AG04449 (cell line): ENCODE measurements around the gene KIF17.

ENCODE experiments used
- CTCF ChIA-PET: fragments of 350-600 bp; formaldehyde crosslinking; extraction: SDS; loops from one replicate; lab custom pipeline; 2021; ENCODE audit warnings: antibody characterized with exemption; lab: Yijun Ruan, JAX
- POLR2A ChIA-PET: fragments of 400-600, 350-600 bp; formaldehyde crosslinking; extraction: SDS; loops from one replicate; lab custom pipeline; 2020; ENCODE audit warnings: antibody characterized with exemption, inconsistent platforms; lab: Yijun Ruan, JAX
- DNase-seq: peaks from one replicate; pipeline ENCODE4 v3.0.0-alpha.2; 2010; ENCODE audit warnings: low read depth, low spot score
- H3K4me3 ChIP-seq: 2 replicates; pipeline ENCODE4 v1.5.1; 2011; ENCODE audit warnings: low read depth, mild to moderate bottlenecking, control low read depth, low read length
- TF ChIP-seq, protein P1 (sequence below): IDR thresholded peaks from one replicate; pipeline ENCODE4 v1.5.1; 2011; ENCODE audit warnings: mild to moderate bottlenecking, moderate library complexity, low read length, control low read depth, inconsistent platforms; ENCODE audit not compliant: insufficient read depth; ENCODE audit errors: missing control alignments

KIF17 gene

GRCh38 chr1:20684050-20684620 lies 33.7 kb downstream of the KIF17 start:
- TF ChIP-seq, protein P1, sequence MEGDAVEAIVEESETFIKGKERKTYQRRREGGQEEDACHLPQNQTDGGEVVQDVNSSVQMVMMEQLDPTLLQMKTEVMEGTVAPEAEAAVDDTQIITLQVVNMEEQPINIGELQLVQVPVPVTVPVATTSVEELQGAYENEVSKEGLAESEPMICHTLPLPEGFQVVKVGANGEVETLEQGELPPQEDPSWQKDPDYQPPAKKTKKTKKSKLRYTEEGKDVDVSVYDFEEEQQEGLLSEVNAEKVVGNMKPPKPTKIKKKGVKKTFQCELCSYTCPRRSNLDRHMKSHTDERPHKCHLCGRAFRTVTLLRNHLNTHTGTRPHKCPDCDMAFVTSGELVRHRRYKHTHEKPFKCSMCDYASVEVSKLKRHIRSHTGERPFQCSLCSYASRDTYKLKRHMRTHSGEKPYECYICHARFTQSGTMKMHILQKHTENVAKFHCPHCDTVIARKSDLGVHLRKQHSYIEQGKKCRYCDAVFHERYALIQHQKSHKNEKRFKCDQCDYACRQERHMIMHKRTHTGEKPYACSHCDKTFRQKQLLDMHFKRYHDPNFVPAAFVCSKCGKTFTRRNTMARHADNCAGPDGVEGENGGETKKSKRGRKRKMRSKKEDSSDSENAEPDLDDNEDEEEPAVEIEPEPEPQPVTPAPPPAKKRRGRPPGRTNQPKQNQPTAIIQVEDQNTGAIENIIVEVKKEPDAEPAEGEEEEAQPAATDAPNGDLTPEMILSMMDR: no peak
- DNase-seq: no peak
- H3K4me3 ChIP-seq: no peak overlapping the region
- CTCF ChIA-PET: interaction anchor here (1.8 to 3.0 kb wide), 2 partner anchors 11 to 13 kb away, joined by 5 to 16 read pairs; no protein-coding TSS in a partner anchor
- POLR2A ChIA-PET: no interaction called here

DNA sequence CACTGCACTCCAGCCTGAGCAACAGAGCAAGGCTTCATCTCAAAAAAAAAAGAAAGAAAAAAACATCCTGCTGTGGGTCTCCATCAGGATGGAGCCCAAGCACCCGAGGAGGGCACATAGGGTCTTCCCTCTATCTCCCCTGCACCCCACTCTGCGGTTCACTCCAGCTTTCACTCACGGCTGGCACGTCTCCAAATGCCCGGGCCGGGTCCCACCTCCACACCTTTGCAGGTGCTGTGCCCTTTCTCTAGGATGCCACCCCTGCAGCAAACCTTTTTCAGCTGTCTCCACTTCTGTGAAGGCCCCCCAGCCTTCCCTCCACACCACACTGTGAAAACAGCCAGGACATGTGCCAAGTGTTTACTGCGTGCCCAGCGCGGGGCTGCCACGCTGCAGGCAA lies 34.2 kb downstream of the KIF17 start:
- ChIA-PET CTCF (interaction anchor here (1.8 to 3.0 kb wide), 2 partner anchors 12 to 13 kb away, joined by 5 to 16 read pairs; no protein-coding TSS in a partner anchor), POLR2A (no interaction called here)
- no peak for DNase-seq
- no peak overlapping the region for H3K4me3 ChIP-seq
- TF ChIP-seq, protein P1: no peak

DNA sequence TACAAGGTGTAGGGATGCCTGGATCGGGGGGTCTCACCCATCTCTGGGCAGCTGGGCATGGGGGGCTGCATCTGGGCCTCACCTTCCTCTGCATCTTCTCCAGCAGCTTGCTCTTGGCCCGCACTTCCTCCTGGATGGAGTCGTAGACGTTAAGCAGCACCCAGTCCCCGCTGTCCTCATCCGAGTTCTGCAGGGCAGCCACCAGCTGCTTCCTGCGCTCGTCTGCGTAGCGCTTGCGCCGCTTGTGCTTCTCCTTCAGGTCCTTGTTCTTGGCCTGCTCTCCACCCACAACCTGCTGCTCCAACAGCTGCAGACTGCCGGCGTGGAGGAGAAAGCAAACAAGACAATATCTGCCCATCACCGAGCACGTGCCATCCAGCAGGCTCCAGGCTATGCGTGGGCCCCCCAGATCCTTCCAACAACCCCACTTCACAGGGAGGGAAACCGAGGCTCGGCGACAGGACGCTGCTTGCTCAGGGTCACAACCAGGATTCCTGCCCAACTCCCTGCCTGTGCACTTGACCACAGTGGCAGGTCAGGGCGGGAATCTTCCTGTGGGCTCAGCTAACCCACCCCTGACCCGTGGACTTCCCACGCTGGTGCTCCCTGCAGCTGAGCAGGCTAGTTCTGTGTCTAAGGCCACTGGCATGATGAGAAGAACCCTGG lies 35.1 kb downstream of the KIF17 start:
- ChIA-PET CTCF (interaction anchor here (0.6 to 3.0 kb wide), 3 partner anchors 9 to 14 kb away, joined by 3 to 16 read pairs (median 3); no protein-coding TSS in a partner anchor), POLR2A (no interaction called here)
- no peak for DNase-seq
- TF ChIP-seq, protein P1: no peak
- no peak overlapping the region for H3K4me3 ChIP-seq

DNA sequence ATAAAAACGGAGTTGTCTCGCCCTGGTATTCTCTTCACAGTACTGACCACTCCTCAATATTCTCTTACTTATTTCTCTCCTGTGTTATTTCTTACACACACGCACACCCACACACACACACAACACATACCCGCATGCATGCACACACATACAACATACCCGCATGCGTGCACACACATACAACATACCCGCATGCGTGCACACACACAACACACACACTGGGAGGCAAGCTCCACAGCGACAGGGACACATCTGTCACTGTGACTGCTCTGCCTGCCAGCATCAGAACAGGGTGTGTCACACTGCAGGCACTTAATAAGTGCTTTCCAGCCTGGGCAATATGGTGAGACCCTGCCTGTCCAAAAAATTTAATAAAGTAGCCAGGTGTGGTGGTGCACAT lies 35.8 kb downstream of the KIF17 start:
- DNase-seq: no peak
- H3K4me3 ChIP-seq: no peak overlapping the region
- ChIA-PET CTCF (interaction anchor here (0.6 kb wide), 2 partner anchors 10 to 14 kb away, joined by 3 read pairs; no protein-coding TSS in a partner anchor), POLR2A (no interaction called here)
- TF ChIP-seq, protein P1: no peak

DNA sequence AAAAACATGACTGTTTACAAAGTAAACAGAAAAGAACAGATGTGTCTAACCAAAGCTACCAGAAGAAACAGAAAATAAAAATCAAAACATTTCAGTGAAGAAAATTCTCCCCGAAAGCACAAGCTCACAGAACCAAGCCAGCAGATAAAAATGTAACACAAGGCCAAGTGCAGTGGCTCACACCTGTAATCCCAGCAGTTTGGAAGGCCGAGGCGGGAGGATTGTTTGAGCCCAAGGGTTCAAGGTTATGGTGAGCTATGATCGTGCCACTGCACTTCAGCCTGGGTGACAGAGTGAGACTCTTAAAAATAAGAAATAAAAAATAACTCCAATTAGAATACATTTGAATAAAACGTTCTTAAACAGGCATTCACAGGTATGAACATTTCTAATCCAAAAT lies 37.5 kb downstream of the KIF17 start:
- POLR2A ChIA-PET: no interaction called here

More for the DNA sequence above, 37.5 kb downstream of the KIF17 start:
- CTCF ChIA-PET: interaction anchor here (1.1 to 1.6 kb wide), 2 partner anchors 13 to 16 kb away, joined by 4 to 5 read pairs; no protein-coding TSS in a partner anchor
- no peak overlapping the region for H3K4me3 ChIP-seq
- TF ChIP-seq, protein P1: no peak
- no peak for DNase-seq
